AG08396 (cell line): ENCODE results near the gene ZNF229.
"Not testable (repeated sequence)": the region's sequence is repeated elsewhere in the genome, so short reads cannot be mapped to it uniquely, and the experiment has no call there.

Experiments
- DNase-seq: peaks from one replicate; pipeline ENCODE4 v3.0.0; 2012; ENCODE audit warnings: low spot score, mixed read lengths

Gene ZNF229

DNA sequence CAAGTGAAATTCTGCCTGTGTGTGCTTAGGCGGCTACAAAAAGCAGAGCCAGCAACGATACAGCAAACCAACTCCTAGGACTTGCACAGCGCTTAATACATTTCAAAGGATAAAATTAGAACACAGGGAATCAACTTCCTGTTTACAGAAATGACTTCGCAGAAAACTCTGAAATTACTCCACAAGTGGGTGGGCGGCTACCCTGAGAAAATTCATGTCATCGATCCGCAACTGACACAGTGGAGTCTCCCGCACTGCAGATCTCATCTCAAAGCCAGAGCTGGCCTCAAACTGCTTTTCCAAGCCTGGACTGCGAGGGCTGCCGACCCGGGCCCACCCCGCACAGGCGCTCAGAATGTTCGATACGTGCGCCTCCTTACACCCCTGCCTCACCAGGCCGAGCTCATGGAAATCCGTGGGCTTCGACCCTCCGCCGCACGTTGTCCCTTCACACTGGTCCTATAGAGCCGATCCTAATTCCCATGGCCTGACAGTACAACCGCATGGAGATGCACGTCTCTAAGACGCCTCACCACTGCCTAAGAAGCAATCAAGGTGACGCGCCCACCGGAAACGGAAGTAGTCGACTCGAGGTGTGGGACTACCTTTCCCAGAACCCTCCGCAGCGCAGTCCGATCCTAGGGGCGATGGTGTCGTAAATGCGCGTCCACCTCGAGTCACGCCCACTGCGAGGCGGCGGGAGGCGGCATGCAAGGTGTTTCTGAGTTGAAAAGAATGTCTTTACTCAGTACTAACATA, at the start of gene ZNF229:
TSS of gene ZNF229 (minus strand) at position 557 of the 759 bp plus-strand sequence. CDS start 5,625 bp downstream, outside the sequence.
- peak; percentile 93 for DNase-seq

DNA sequence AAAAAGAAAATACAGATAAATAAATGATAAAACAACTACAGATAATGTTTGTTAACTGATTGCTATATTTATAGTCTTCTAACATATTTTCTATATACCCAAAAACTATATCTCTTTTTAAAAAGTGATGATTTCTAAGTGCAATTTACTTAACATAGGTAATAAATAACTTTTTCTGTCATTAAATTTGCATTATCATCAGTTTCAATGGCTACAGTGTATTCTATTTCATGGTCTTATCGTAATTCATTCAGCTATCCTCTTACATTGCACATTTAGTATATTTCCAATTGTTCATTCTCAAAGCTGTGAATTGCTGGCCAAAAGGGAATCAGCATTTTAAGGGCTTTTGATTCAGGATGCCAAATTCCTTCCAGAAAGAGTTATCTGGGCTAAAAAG, 48.4 kb upstream of the ZNF229 start:
- no peak for DNase-seq

DNA sequence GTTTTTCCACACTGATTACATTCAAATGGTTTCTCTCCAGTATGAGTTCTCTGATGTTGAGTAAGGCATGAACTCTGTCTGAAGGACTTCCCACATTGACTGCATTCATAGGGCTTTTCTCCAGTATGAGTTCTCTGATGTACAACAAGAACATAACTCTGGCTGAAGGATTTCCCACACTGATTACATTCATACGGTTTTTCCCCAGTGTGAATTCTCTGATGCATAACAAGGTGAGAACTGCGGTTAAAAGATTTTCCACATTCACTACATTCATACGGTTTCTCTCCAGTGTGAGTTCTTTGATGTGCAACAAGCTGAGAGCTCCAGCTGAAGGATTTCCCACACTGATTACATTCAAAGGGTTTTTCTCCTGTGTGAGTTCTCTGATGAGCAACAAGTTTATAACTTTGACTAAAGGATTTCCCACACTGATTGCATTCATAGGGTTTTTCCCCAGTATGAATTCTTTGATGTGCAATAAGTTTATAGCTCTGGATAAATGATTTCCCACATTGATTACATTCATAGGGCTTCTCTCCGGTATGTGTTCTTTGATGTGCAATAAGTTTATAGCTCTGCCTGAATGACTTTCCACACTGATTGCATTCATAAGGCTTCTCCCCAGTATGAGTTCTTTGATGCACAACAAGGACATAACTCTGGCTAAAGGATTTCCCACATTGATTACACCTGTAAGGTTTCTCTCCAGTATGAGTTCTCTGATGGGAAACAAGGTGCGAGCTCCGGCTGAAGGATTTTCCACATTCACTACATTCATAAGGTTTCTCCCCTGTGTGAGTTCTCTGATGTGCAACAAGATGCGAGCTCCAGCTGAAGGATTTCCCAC, 28.5 kb upstream of the ZNF229 start:
- DNase-seq = no peak

DNA sequence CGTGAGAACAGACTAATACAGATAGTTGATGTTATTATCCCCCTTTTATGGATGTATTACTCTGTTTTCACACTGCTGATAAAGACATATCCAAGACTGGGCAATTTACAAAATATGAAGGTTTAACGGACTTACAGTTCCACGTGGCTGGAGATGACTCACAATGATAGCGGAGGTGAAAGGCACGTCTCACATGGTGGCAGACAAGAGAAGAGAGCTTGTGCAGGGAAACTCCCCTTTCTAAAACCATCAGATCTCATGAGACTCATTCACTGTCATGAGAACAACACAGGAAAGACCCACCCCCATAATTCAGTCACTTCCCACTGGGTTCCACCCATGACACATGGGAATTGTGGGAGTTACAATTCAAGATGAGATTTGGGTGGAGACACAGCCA, 20.5 kb upstream of the ZNF229 start:
- not testable (repeated sequence) for DNase-seq

DNA sequence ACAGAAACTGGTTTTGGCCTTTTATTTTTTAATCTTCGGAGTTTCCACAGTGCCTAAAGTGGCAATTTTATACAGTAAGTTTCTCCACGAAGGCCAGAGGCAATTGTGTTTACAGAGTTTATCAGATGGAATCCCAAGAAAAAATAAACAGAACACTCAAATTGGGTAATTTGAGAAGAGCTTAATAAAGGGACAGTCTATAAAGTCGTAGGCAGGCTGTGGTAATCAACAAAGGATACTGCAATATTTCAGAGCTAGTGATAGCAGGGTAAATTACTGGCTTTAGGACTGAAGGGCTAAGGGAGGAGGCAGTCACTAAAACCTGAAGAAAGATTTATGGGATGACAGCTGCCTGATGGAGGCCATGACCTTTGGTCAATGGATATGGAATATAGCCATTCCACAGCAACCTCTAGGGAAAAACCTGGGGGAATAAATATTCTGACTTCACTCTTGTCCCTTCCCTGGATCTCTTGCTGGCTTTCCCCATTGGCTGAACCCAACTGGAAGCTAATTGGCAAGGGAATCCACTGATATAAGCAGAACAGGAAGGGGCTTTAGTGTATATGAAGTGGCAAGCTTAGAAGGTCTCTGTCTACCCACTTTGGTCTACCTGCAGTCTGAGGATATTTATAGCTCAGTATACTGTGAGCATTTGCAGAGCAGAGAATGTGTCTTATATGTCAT, 14.5 kb upstream of the ZNF229 start:
- not testable (repeated sequence) for DNase-seq

DNA sequence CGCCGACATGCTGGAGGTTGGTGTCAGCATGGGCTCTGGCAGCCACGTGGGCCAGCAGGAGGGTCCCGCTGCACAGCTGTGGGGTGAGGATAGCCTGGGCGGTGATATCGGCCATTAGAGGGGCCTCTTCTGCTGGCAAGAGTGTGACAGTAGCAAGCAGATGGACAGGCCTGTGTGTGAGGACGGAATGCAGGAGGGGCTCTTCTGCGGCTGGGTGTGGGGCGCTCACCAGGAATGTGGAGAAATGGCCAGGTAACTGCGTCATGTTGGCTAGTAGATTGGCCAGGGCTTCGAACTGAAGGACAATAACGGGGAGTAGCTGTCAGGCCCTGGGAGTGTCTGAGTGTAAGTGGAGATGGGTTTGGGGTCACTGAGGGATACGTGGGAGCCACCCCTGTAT, 7.7 kb upstream of the ZNF229 start:
- not testable (repeated sequence) for DNase-seq

DNA sequence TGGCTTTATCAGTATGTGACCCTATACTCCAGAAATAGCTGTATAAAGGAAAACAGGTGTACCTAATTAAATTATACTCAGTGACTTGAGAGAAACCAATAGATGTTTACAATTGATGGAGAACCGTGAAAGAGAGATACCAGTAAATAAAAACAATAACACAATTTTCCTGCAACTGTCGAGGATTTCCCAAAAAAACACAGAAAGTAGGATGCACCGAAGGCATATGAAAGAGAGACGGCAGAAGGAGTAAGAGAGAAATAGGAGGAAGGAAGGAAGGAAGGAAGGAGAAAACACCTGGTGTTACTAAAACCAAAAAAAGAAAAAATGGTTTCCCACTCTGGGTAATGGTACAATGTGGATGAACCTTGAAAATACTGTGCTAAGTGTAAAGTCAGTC, 6.8 kb upstream of the ZNF229 start:
- no peak for DNase-seq

DNA sequence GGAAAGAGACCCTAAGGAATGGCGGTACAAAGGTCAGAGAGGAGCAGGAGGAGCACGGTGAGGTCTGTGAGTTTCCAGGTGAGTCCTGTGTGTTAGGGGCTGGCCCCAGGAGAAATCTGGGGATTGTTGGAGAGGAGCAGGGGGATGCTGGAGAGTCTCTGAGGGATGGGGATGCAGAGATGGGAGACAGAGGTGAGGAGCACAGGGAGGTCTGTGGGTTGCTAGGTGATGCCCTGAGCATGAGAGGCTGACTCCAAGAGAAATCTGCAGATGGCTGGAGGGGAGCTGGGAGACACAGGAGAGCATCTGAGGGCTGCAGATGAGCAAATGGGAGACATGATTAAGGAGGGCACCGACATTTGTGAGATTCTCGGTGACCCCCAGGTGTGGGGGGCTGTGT, 4.1 kb upstream of the ZNF229 start:
- no peak for DNase-seq

DNA sequence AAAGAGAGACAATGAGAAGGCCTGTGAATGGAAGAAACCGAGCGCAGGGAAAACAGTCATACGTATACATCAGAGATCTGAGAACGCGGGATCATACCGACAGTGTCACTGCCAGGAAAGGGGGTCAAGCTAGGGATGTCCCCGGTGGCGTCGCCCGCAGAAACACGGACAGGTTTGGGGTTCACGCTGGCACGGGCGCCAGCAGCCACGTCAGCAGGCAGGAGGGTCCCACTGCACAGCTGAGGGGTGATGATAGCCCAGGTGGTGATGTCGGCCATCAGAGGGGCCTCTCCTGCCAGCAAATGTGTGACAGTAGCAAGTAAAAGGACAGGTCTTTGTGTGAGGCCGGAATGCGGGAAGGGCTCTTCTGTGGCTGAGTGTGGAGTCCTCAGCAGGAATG, 3.4 kb upstream of the ZNF229 start:
- DNase-seq = no peak

DNA sequence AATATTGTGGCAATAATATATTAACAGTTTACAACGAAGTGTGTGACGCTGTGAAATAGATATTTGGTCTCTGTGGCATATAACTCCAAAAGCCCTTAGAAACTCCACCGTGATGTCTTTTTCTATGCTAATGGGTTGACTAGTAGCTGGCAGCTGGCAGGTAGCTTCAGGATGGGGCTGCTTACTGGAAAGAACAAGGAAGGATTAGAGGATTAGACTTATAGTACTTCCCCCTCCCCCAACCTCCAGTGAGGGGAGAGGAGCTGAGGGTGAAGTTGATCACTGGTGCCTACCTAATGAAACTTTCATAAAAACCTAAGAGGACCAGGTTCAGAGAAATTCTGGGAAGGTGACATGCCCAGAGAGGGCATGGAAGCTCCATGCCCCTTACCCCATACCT, 9.8 kb downstream of the ZNF229 start:
- DNase-seq = no peak

DNA sequence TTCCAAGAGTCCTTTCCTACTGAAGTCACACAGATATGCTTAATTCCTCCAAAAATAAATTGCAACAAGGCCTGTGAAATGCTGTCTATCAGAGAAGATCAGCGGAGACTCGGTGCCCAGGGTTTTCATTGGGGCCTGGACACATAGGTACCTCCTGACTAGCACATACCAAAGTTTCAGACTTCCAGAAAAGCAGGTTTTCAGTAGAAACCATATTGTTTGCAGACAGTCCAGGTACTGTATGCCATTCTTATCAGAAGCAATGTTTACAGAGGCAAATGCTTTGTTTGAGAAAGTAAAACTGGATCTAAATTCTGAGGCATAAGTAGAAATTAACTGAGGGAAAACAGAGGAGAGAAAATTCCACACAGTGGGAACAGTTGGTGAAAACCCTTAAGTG, 12.8 kb downstream of the ZNF229 start:
- no peak for DNase-seq

DNA sequence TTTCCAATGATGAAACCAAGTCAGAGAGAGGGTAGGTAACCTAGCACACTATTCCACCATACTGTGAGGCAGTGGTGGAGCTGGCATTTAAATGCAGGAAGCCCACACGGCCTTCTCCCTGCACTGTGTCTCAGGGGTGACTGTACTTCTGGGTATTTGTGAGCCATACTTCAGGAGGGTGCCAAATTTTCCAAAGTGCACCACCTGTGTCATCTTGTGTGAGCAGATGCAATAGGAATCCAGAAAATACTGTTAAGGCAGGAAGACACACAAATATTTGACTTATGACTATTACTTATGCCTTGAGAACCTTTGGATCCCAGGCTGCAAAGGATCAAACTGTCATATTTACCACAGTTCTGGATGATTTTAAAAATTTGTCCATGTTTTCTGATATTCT, 17.3 kb downstream of the ZNF229 start:
- DNase-seq = no peak

DNA sequence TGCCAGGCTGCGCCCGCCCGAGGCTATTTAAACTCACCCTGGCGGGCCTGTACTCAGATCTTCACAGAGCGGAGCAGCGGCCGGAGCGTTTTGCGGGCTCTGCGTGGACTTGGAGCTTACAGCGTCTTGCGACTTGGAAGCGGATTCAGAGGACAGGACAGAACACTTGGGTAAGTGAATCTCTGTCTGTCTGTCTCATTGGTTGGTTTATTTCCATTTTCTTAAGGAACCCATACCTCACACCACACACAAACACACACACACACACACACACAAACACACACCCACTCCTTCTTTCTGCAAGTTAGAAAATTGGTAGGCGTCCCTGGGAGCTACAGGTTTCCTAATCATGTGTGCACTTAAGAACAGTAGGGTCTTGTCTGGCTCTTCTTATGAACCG, 32.7 kb downstream of the ZNF229 start:
- DNase-seq = not testable (repeated sequence)

DNA sequence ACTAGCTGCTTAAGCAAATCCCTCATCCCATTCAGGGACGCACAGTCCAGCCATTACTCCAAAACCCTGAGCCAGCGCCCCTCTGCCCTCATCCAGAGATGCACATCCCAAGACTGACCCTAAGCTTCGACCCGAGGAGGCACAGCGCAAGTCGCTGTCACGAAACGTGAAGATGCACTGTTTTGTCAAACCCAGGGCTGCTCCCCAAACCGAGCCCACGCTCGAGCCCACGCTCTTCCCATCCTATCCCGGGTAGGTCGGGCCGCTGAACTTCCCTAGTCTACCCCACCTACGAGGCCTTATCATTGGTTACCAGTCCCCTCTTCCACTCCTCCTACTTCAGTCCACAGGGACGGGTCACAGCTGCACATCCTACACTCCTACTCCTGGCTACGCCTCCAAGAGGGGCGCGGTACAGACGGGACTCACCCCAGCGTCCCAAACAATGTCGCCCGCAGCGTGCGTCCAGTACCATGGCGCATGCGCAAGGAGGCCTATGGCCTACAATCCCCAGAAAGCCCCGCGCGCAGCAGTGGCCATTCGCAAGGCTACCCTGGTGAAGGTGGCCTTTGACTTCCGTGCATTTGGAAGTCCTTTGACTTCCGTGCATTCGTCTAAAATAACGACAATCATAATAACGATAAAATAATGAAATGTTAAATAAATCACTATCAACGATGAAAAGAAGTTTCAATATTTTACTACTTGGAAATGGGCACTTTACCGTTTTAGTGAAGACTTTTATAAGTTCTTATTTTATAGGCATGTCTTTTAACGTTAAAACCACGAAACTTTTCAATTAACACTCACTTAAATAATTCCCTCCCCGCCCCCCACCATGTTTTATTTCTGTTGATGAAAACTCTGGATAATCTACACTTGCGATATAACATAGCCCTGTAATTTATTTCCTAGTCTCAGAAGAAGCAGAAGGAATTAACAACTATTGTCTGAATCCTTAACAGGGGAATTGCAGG, 46.8 kb downstream of the ZNF229 start, which contains the start of gene ZNF285:
TSS of gene ZNF285 (minus strand) at position 470 of the 977 bp plus-strand sequence. CDS start 4,395 bp downstream, outside the sequence.
- DNase-seq = peak; percentile 97

DNA sequence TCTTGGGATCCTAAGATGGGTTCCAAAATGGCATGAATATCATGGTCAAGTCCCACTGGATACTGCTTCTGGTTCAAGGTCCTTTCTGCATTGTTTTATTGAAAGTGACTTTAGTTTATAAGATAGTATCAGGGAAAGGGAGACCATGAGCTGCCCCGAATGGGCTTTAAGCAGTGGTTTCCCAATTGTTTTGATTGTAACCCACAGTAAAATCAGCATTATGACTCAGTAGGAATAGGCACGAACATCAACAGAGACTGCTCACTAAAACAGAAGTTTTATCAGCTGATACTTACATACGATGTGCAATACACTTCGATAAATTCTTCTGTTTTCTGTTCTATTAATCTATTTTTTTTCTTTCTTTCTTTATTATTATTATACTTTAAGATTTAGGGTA, 59.0 kb downstream of the ZNF229 start:
- DNase-seq = peak; percentile 13
